Endothelial cell of umbilical vein (primary cell): ENCODE results near the gene TMTC1. TPM values are rescaled to one million over a fixed set of nuclear protein-coding genes. Genes with fewer than 3 reads are reported as not detected.

ENCODE experiments used
- BruUV-seq: library from RNA; stranded (reverse); fragments of 400-500 nt; replicated peaks from 2 replicates; lab custom pipeline; 2021; lab: Mats Ljungman, UMichigan
- CTCF ChIA-PET: fragments of 300-600, 350-600 bp; sonication (Branson Sonifier 250); formaldehyde crosslinking; loops from one replicate; lab custom pipeline; 2021; ENCODE audit warnings: antibody characterized with exemption, inconsistent platforms; lab: Charles Lee
- POLR2A ChIA-PET: fragments of 300-600, 350-600 bp; sonication (Branson Sonifier 250); formaldehyde crosslinking; loops from one replicate; lab custom pipeline; 2021; ENCODE audit warnings: antibody characterized with exemption, inconsistent platforms; lab: Charles Lee
- DNase-seq: peaks from one replicate; pipeline ENCODE4 v3.0.0-alpha.2; 2011; ENCODE audit warnings: low read depth, low spot score
- FAIRE-seq: peaks from 2 replicates; lab custom pipeline; 2011; peaks lifted over from hg19 to GRCh38; lab: Jason Lieb, UNC
- H2AFZ ChIP-seq: 2 replicates; pipeline ENCODE4 v1.6.0; 2012; ENCODE audit warnings: low read depth, low read length, control low read depth, inconsistent platforms
- H3K27ac ChIP-seq: 2 replicates; pipeline ENCODE4 v1.5.1; 2011; ENCODE audit warnings: low read depth, mild to moderate bottlenecking, control low read depth, low read length, moderate library complexity; ENCODE audit not compliant: insufficient read depth
- H3K27me3 ChIP-seq, 2 experiments: 2 replicates each; pipeline versions ENCODE4 v1.6.0 to v1.6.1; 2011; ENCODE audit warnings: low read length in 2 of 2, mixed read lengths in 1 of 2; ENCODE audit not compliant: control insufficient read depth in 2 of 2, insufficient read depth in 2 of 2
- H3K36me3 ChIP-seq, 2 experiments: 2 replicates in 1 of 2; 3 replicates in 1 of 2; pipeline ENCODE4 v1.5.1; 2011; ENCODE audit warnings: low read length in 2 of 2, mild to moderate bottlenecking in 1 of 2, moderate library complexity in 1 of 2; ENCODE audit not compliant: control insufficient read depth in 2 of 2, insufficient read depth in 2 of 2; ENCODE audit errors: extremely low read depth in 1 of 2
- H3K4me1 ChIP-seq: 3 replicates; pipeline ENCODE4 v1.5.1; 2011; ENCODE audit warnings: mild to moderate bottlenecking, low read length; ENCODE audit not compliant: control insufficient read depth, insufficient read depth; ENCODE audit errors: extremely low read depth
- H3K4me2 ChIP-seq: 2 replicates; pipeline ENCODE4 v1.6.1; 2011; ENCODE audit warnings: low read length, control low read depth, mixed read lengths; ENCODE audit not compliant: insufficient read depth
- H3K4me3 ChIP-seq, 3 experiments: fragments of 200-600 bp in 1 of 3; sonication (generic), shearing (Covaris generic) in 1 of 3; replicated peaks in 1 of 3; 2 replicates each; pipeline ENCODE4 v1.5.1; 2011 to 2016; ENCODE audit warnings: control low read depth in 3 of 3, low read length in 3 of 3, mild to moderate bottlenecking in 2 of 3, inconsistent platforms in 1 of 3, low read depth in 1 of 3, moderate library complexity in 1 of 3; ENCODE audit not compliant: insufficient read depth in 1 of 3
- H3K79me2 ChIP-seq: 2 replicates; pipeline ENCODE4 v1.6.0; 2012; ENCODE audit warnings: low read length, inconsistent platforms; ENCODE audit not compliant: control insufficient read depth, insufficient read depth
- H3K9ac ChIP-seq: replicated peaks from 2 replicates; pipeline ENCODE3; 2011; ENCODE audit warnings: low read length, control low read depth; ENCODE audit not compliant: insufficient read depth; ENCODE audit errors: extremely low read depth
- H3K9me1 ChIP-seq: replicated peaks from 3 replicates; pipeline ENCODE4 v1.6.0; 2011; ENCODE audit warnings: mild to moderate bottlenecking, low read length; ENCODE audit not compliant: control insufficient read depth, insufficient read depth; ENCODE audit errors: extremely low read depth
- H3K9me3 ChIP-seq: replicated peaks from 2 replicates; pipeline ENCODE4 v1.5.1; 2012; ENCODE audit warnings: low read length, inconsistent platforms; ENCODE audit not compliant: control insufficient read depth, insufficient read depth
- H4K20me1 ChIP-seq: replicated peaks from 2 replicates; pipeline ENCODE3; 2011; ENCODE audit warnings: mild to moderate bottlenecking, low read length; ENCODE audit not compliant: control insufficient read depth, insufficient read depth; ENCODE audit errors: extremely low read depth
- CTCF ChIP-seq, 2 donors: IDR thresholded peaks; 1 replicate in 1 of 2; 2 replicates in 1 of 2; pipeline ENCODE4 v1.5.1; 2011; ENCODE audit warnings: low read length in 2 of 2, mild to moderate bottlenecking in 2 of 2, moderate library complexity in 2 of 2, control low read depth in 1 of 2, inconsistent platforms in 1 of 2, low read depth in 1 of 2; ENCODE audit not compliant: insufficient read depth in 1 of 2; ENCODE audit errors: extremely low read depth in 1 of 2
- EZH2 ChIP-seq: IDR thresholded peaks from 2 replicates; pipeline ENCODE4 v1.6.1; 2012; ENCODE audit warnings: borderline replicate concordance, low read depth, mild to moderate bottlenecking, moderate library complexity, low read length, inconsistent platforms; ENCODE audit not compliant: severe bottlenecking
- FOS ChIP-seq: IDR thresholded peaks from 2 replicates; pipeline ENCODE4 v1.6.1; 2011; ENCODE audit warnings: mild to moderate bottlenecking, low read length, moderate library complexity, borderline replicate concordance; ENCODE audit not compliant: insufficient read depth
- GATA2 ChIP-seq: IDR thresholded peaks from 2 replicates; pipeline ENCODE4 v1.7.0; 2011; ENCODE audit warnings: low read depth, mild to moderate bottlenecking, moderate library complexity, mixed read lengths, low read length; ENCODE audit not compliant: insufficient read length, insufficient read depth
- JUN ChIP-seq: IDR thresholded peaks from 2 replicates; pipeline ENCODE4 v1.6.1; 2011; ENCODE audit warnings: borderline replicate concordance, low read depth; ENCODE audit not compliant: insufficient read length, insufficient read depth
- MAX ChIP-seq: IDR thresholded peaks from 2 replicates; pipeline ENCODE4 v1.6.1; 2011; ENCODE audit not compliant: insufficient read depth, insufficient read length
- MYC ChIP-seq: IDR thresholded peaks from one replicate; pipeline ENCODE4 v1.6.1; 2011; ENCODE audit warnings: mild to moderate bottlenecking, low read depth, low read length
- POLR2A ChIP-seq: IDR thresholded peaks from 2 replicates; pipeline ENCODE4 v1.6.1; 2012; ENCODE audit warnings: low read depth, mild to moderate bottlenecking, control low read depth, low read length
- POLR2AphosphoS5 ChIP-seq: IDR thresholded peaks from 2 replicates; pipeline ENCODE4 v1.6.1; 2012; ENCODE audit warnings: low read depth, mild to moderate bottlenecking, control low read depth, low read length, moderate library complexity; ENCODE audit not compliant: insufficient read depth
- dilution Hi-C: fragments of 300-500 bp; cut with MboI; formaldehyde crosslinking; loops from one replicate; pipeline ENCODE4 v1.15.0; 2019; ENCODE audit warnings: low sequenced_read_pairs; ENCODE audit not compliant: extremely low pct_ligation_motif_present
- intact Hi-C: fragments of 100-400 bp; cut with micrococcal nuclease; formaldehyde crosslinking; loops from one replicate; pipeline ENCODE4 v1.10.0; 2022
- polyA plus RNA-seq, 4 experiments: library from polyadenylated mRNA; depleted of rRNA in 3 of 4; stranded (reverse) in 3 of 4; unstranded in 1 of 4; fragments of >200 nt; gene quantifications; 2 replicates each; pipeline versions ENCODE4 v1.2.1 to v1.2.3, GENCODE V29; 2011 to 2012; ENCODE audit warnings: missing spikeins in 1 of 4
- total RNA-seq: library from RNA; stranded (reverse); gene quantifications from 2 replicates; pipeline ENCODE4 v1.2.3, GENCODE V29; 2021

Gene TMTC1
- total and polyA plus RNA-seq, 2 donors (not counting 3 experiments of a cell fraction or from before 2014, with no cell fraction given): 5.4 to 5.9 TPM

GRCh38 chr12:29742646-29743045 lies 41.1 kb downstream of the TMTC1 start:
- no peak for TF ChIP-seq POLR2A
- no peak for TF ChIP-seq FOS
- TF ChIP-seq POLR2AphosphoS5: no peak
- TF ChIP-seq EZH2: no peak
- TF ChIP-seq CTCF (IDR thresholded peaks at IDR 0.05; ENCODE audit: extremely low read depth in 1 of 2, insufficient read depth in 1 of 2, low read depth in 1 of 2, low read length in 2 of 2): no peak
- TF ChIP-seq JUN: no peak
- no peak for TF ChIP-seq MYC
- TF ChIP-seq MAX: no peak
- no peak for TF ChIP-seq GATA2
- no peaks in the 10 kb centered on the region for H3K9me1 ChIP-seq
- intact Hi-C loops: loop anchor here (5.0 kb wide), 3 partner anchors 180 to 1055 kb away; no protein-coding TSS in a partner anchor
- H3K4me1 ChIP-seq: peaks cover 19% of the 10 kb centered on the region
- H2AFZ ChIP-seq: no peak overlapping the region
- H3K27me3 ChIP-seq: no peaks in the 10 kb centered on the region
- no peaks in the 10 kb centered on the region for H3K79me2 ChIP-seq
- ChIA-PET CTCF (interaction anchor here (0.7 to 1.8 kb wide), 3 partner anchors 9 to 144 kb away, joined by 3 to 4 read pairs (median 3); no protein-coding TSS in a partner anchor), POLR2A (interaction anchor here (1.0 kb wide), 1 partner anchor 16 kb away, joined by 3 read pairs; no protein-coding TSS in a partner anchor)
- no peak for DNase-seq
- H3K4me2 ChIP-seq: no peak overlapping the region
- H3K9ac ChIP-seq: no peak overlapping the region
- H3K27ac ChIP-seq: no peak overlapping the region
- dilution Hi-C loops: no loop called here
- no peaks in the 10 kb centered on the region for H4K20me1 ChIP-seq
- H3K9me3 ChIP-seq: no peaks in the 10 kb centered on the region
- no peak overlapping the region for H3K4me3 ChIP-seq
- no peak for FAIRE-seq
- no peaks in the 10 kb centered on the region for H3K36me3 ChIP-seq
- no TSS peak for BruUV-seq
